Right hindlimb (tissue), 1 donor: ENCODE measurements around the gene GAL3ST2.
A peak's percentile ranks its signal among the peaks of the same experiment; 100 is the strongest.

Experiments used
- DNase-seq: peaks from one replicate; pipeline ENCODE4 v3.0.0-alpha.2; 2018

GAL3ST2 gene

GRCh38 chr2:241820625-241821384 lies 44.2 kb downstream of the GAL3ST2 start:
- peak; percentile 7 for DNase-seq

- peak; percentile 12 for DNase-seq
These were observed 45.0 kb downstream of the GAL3ST2 start for GRCh38 chr2:241821460-241822263.

GRCh38 chr2:241822264-241822623 lies 45.6 kb downstream of the GAL3ST2 start:
- DNase-seq: peak; percentile 11

- peak; percentile 10 for DNase-seq
These were observed 47.2 kb downstream of the GAL3ST2 start for GRCh38 chr2:241823531-241824437.

GRCh38 chr2:241827394-241827793 lies 50.8 kb downstream of the GAL3ST2 start:
- DNase-seq: no peak

- DNase-seq: peak; percentile 8
These were observed 56.6 kb downstream of the GAL3ST2 start for GRCh38 chr2:241833101-241833663.

GRCh38 chr2:241833756-241834526 lies 57.3 kb downstream of the GAL3ST2 start:
- peak; percentile 5 for DNase-seq

- peak; percentile 1 for DNase-seq
These were observed 58.0 kb downstream of the GAL3ST2 start for GRCh38 chr2:241834527-241835210.

GRCh38 chr2:241835611-241836010 lies 59.0 kb downstream of the GAL3ST2 start:
- DNase-seq: peak; percentile 2

GRCh38 chr2:241836292-241836691 lies 59.7 kb downstream of the GAL3ST2 start:
- DNase-seq: peak; percentile 2

- DNase-seq: peak; percentile 1
These were observed 60.8 kb downstream of the GAL3ST2 start for GRCh38 chr2:241837197-241837965.

- DNase-seq: peak; percentile 12
These were observed 64.8 kb downstream of the GAL3ST2 start for GRCh38 chr2:241841181-241842066.

- peak; percentile 17 for DNase-seq
These were observed 65.4 kb downstream of the GAL3ST2 start for GRCh38 chr2:241842067-241842415.

GRCh38 chr2:241842620-241843211 lies 66.1 kb downstream of the GAL3ST2 start:
- DNase-seq: peak; percentile 42

- DNase-seq: peak; percentile 27
These were observed 66.9 kb downstream of the GAL3ST2 start for GRCh38 chr2:241843321-241844065.

- peak; percentile 88 for DNase-seq
These were observed 67.6 kb downstream of the GAL3ST2 start for GRCh38 chr2:241844066-241844728.

- peak; percentile 26 for DNase-seq
These were observed 68.4 kb downstream of the GAL3ST2 start for GRCh38 chr2:241844831-241845578.
